GM12878 (cell line): ENCODE measurements around the gene ACADVL. TPM values are rescaled to one million over a fixed set of nuclear protein-coding genes. Genes with fewer than 3 reads are reported as not detected.
"Not testable (repeated sequence)": the region's sequence is repeated elsewhere in the genome, so short reads cannot be mapped to it uniquely, and the experiment has no call there.

Source experiments
- ATAC-seq: fragments of 200-7000 bp; cut with Tn5 transposase; 3 replicates; pipeline ENCODE4 v1.9.1; 2020; ENCODE audit warnings: mild to moderate bottlenecking, moderate library complexity
- BruUV-seq: library from RNA; stranded (reverse); fragments of 400-500 nt; replicated peaks from 2 replicates; lab custom pipeline; 2021; lab: Mats Ljungman, UMichigan
- CTCF ChIA-PET: fragments of 300-600 bp; sonication (Branson Sonifier 250); formaldehyde crosslinking; extraction: SDS; loops from one replicate; lab custom pipeline; 2021; ENCODE audit warnings: inconsistent platforms; lab: Yijun Ruan, JAX
- POLR2A ChIA-PET: fragments of 350-600 bp; formaldehyde crosslinking; extraction: SDS; loops from one replicate; lab custom pipeline; 2021; ENCODE audit warnings: inconsistent platforms; lab: Charles Lee
- RAD21 ChIA-PET: fragments of 300-600 bp; sonication (Branson Sonifier 250); formaldehyde crosslinking; loops from one replicate; lab custom pipeline; 2023; ENCODE audit warnings: antibody characterized with exemption; ENCODE audit not compliant: unreplicated experiment; lab: Charles Lee
- SMC1A ChIA-PET: fragments of 300-600 bp; sonication (Branson Sonifier 250); formaldehyde crosslinking; loops from one replicate; lab custom pipeline; 2023; ENCODE audit not compliant: unreplicated experiment, uncharacterized antibody; lab: Charles Lee
- DNase-seq: peaks from one replicate; pipeline ENCODE4 v3.0.0-alpha.2; 2011; ENCODE audit warnings: low read depth, low spot score
- FAIRE-seq: peaks from 3 replicates; lab custom pipeline; 2011; peaks lifted over from hg19 to GRCh38; lab: Jason Lieb, UNC
- H2AFZ ChIP-seq: 2 replicates; pipeline ENCODE4 v1.6.0; 2011; ENCODE audit warnings: low read depth, low read length, control low read depth; ENCODE audit not compliant: control insufficient read depth
- H3K27ac ChIP-seq: 2 replicates; pipeline ENCODE4 v1.5.1; 2011; ENCODE audit warnings: control low read depth; ENCODE audit not compliant: control insufficient read depth, insufficient read depth
- H3K27me3 ChIP-seq, 2 experiments: replicated peaks in 1 of 2; 2 replicates each; pipeline versions ENCODE4 v1.6.0 to v1.6.1; 2011; ENCODE audit warnings: low read length in 1 of 2; ENCODE audit not compliant: control insufficient read depth in 2 of 2, insufficient read depth in 2 of 2
- H3K36me3 ChIP-seq, 2 experiments: 2 replicates each; pipeline ENCODE4 v1.5.1; 2011; ENCODE audit warnings: low read length in 1 of 2; ENCODE audit not compliant: control insufficient read depth in 2 of 2, insufficient read depth in 2 of 2
- H3K4me1 ChIP-seq: 2 replicates; pipeline ENCODE4 v1.6.1; 2011; ENCODE audit warnings: mild to moderate bottlenecking, low read length, moderate library complexity, mixed read lengths; ENCODE audit not compliant: control insufficient read depth, insufficient read depth
- H3K4me2 ChIP-seq: 2 replicates; pipeline ENCODE4 v1.6.0; 2011; ENCODE audit warnings: control low read depth; ENCODE audit not compliant: control insufficient read depth, insufficient read depth
- H3K4me3 ChIP-seq: fragments of 200-600 bp; sonication (generic); 2 replicates; pipeline ENCODE4 v1.5.1; 2016
- H3K79me2 ChIP-seq: 2 replicates; pipeline ENCODE4 v1.6.0; 2011; ENCODE audit warnings: low read length; ENCODE audit not compliant: control insufficient read depth, insufficient read depth
- H3K9ac ChIP-seq: 2 replicates; pipeline ENCODE4 v1.8.0; 2011; ENCODE audit warnings: low read length, control low read depth, mixed read lengths; ENCODE audit not compliant: control insufficient read depth, insufficient read depth
- H3K9me3 ChIP-seq: replicated peaks from 3 replicates; pipeline ENCODE4 v1.5.1; 2011; ENCODE audit warnings: mild to moderate bottlenecking, low read length; ENCODE audit not compliant: control insufficient read depth, insufficient read depth
- H4K20me1 ChIP-seq: 2 replicates; pipeline ENCODE4 v1.6.0; 2011; ENCODE audit not compliant: control insufficient read depth, insufficient read depth
- ATF2 ChIP-seq: IDR thresholded peaks from 2 replicates; pipeline ENCODE4 v1.6.1; 2012; ENCODE audit warnings: low read length, inconsistent platforms
- ZBTB4 ChIP-seq: fragments of 450-650 bp; formaldehyde crosslinking; IDR thresholded peaks from 2 replicates; pipeline ENCODE4 v1.4.0; 2022; ENCODE audit warnings: mild to moderate bottlenecking, moderate library complexity
- WGBS: methylation state at CpG from one replicate; pipeline ENCODE4 v1.1.6; 2016; ENCODE audit warnings: low lambda C conversion rate; ENCODE audit not compliant: insufficient replicate concordance, insufficient coverage; ENCODE audit errors: missing lambda C conversion rate; 5-methylcytosine and 5-hydroxymethylcytosine counted together
- in situ Hi-C: fragments of 300-500 bp; cut with MboI; formaldehyde crosslinking; loops from 9 replicates; pipeline ENCODE4 v1.14.3; 2018; ENCODE audit warnings: mixed read lengths
- intact Hi-C: fragments of 100-400 bp; cut with micrococcal nuclease; formaldehyde crosslinking; loops from one replicate; pipeline ENCODE4 v1.14.2; 2022; ENCODE audit not compliant: unreplicated experiment
- polyA plus RNA-seq, 11 experiments: library from polyadenylated mRNA; depleted of rRNA in 4 of 11; unstranded in 6 of 11; stranded (reverse) in 5 of 11; fragments of >200 nt; fragmentation: Nextera tagmentation in 4 of 11; fragmentation: Illumina TruSeq in 1 of 11; extraction: Ambion mirVana in 4 of 11; extraction: Trizol in 1 of 11; gene quantifications; 1 replicate in 1 of 11; 2 replicates in 10 of 11; pipeline versions ENCODE4 v1.2.1 to v1.2.3, GENCODE V29; 2011 to 2016; ENCODE audit warnings: inconsistent platforms in 2 of 11, missing spikeins in 2 of 11, low read depth in 1 of 11
- total RNA-seq, 4 experiments: library from RNA; depleted of rRNA in 3 of 4; stranded (reverse); fragments of >200 nt in 3 of 4; fragmentation: Illumina TruSeq in 1 of 4; extraction: Trizol in 1 of 4; gene quantifications; 2 replicates each; pipeline versions ENCODE4 v1.2.1 to v1.2.3, GENCODE V29; 2013 to 2021

The ACADVL gene
- total and polyA plus RNA-seq, 10 of the 15 experiments (the other 5 are each of a cell fraction or from before 2014, with no cell fraction given): 25.4 to 232 (median 180) TPM

- TF ChIP-seq ZBTB4 (CRISPR knock-in tag) (no peak), ATF2 (no peak)
Observed at GRCh38 chr17:7219812-7220592, at the start of gene ACADVL, which contains the start of gene DLG4 (continued).

- H3K27ac ChIP-seq, H3K4me1 ChIP-seq, ATAC-seq, POLR2A ChIA-PET, H3K4me3 ChIP-seq, H3K4me2 ChIP-seq, RAD21 ChIA-PET, in situ Hi-C loops, H4K20me1 ChIP-seq, FAIRE-seq, H3K9me3 ChIP-seq, DNase-seq, H3K9ac ChIP-seq, BruUV-seq, H3K27me3 ChIP-seq, H3K79me2 ChIP-seq, H3K36me3 ChIP-seq, H2AFZ ChIP-seq: not testable (repeated sequence)
- WGBS: 57% methylated on average over 18 of the region's 18 CpGs
- intact Hi-C loops: loop anchor here (10.0 kb wide), 1 partner anchor 258 kb away; no protein-coding TSS in a partner anchor
- ChIA-PET CTCF (interaction anchor here (1.6 kb wide), 1 partner anchor 127 kb away, joined by 4 read pairs; no protein-coding TSS in a partner anchor), SMC1A (interaction anchor here (1.0 kb wide), 1 partner anchor 28 kb away, joined by 3 read pairs; no protein-coding TSS in a partner anchor)
Observed at GRCh38 chr17:7172522-7173191, 47.1 kb upstream of the ACADVL start.
